Dendritic cell treated with granulocyte-macrophage colony-stimulating factor and Interleukin-4, amounts not matched to agents 40 ng/mL and 50 ng/mL, for 4 days (primary cell): Measurements from ENCODE around the gene ANAPC2.

Experiments
- H3K27ac Mint-ChIP-seq: one replicate; pipeline ENCODE4 v1.8.0; 2022; ENCODE audit warnings: mild to moderate bottlenecking, mixed read lengths
- H3K27me3 Mint-ChIP-seq: one replicate; pipeline ENCODE4 v1.8.0; 2022; ENCODE audit warnings: mild to moderate bottlenecking, mixed read lengths
- H3K36me3 Mint-ChIP-seq: one replicate; pipeline ENCODE4 v1.8.0; 2022; ENCODE audit warnings: low read depth, mixed read lengths
- H3K4me1 Mint-ChIP-seq: one replicate; pipeline ENCODE4 v1.8.0; 2022; ENCODE audit warnings: low read depth, mixed read lengths
- H3K4me3 Mint-ChIP-seq: one replicate; pipeline ENCODE4 v1.8.0; 2022; ENCODE audit warnings: mild to moderate bottlenecking, moderate library complexity, mixed read lengths
- H3K9me3 Mint-ChIP-seq: one replicate; pipeline ENCODE4 v1.8.0; 2022; ENCODE audit warnings: mixed read lengths
- intact Hi-C: fragments of 100-400 bp; cut with micrococcal nuclease; formaldehyde crosslinking; loops from one replicate; pipeline ENCODE4 v1.15.0; 2022

The ANAPC2 gene

GRCh38 chr9:137174722-137175293 lies 13.6 kb downstream of the ANAPC2 start:
- no peak overlapping the region for H3K4me3 Mint-ChIP-seq
- no peak overlapping the region for H3K27ac Mint-ChIP-seq
- H3K36me3 Mint-ChIP-seq = peaks cover 30% of the 10 kb centered on the region
- no peaks in the 10 kb centered on the region for H3K9me3 Mint-ChIP-seq
- peaks cover 42% of the 10 kb centered on the region for H3K27me3 Mint-ChIP-seq
- peaks cover 8% of the 10 kb centered on the region for H3K4me1 Mint-ChIP-seq
- intact Hi-C loops = loop anchor here (10.0 kb wide), 1 partner anchor 50 kb away; no protein-coding TSS in a partner anchor

DNA sequence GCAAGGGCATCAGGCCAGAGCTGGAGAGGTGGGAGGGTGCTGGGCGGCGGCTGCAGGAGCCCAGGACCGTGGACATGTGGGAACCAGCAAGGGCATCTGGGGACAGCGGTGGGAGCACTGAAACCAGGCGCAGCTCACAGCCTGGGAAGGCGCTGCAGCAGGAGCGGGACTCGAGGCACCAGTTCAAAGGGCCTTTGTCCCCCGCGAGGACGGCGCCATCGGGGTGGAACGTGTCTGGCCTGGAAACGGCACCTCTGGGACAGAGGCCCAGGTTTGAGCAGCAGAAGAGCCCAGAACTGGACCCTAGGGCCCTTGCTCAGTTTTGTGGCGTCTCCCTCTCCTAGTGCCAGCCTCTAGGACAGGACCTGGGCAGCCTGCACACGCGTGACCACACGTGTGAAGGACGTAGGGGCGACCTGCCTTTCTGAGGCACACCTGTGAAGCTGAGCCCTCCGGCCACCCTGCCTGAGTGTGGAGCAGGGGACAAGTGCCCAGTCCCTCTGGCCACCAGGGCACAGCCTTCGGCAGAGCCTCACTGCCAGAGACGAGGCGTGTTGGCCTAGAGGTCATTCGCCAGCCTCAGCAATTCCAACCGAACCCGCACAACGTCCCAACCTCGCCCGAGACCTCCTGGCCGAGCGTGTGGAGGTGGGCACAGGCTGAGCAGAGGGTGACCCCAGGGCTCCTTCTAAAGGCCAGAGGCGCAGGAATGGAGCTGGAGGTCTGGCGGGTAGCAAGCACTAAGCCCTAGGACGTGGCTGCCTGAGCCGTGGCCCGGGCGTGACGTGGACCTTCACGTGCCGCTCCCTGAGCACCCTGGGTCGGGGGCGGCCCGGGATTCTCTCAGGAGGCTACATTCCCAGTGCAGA lies 14.3 kb downstream of the ANAPC2 start:
- peaks cover 45% of the 10 kb centered on the region for H3K27me3 Mint-ChIP-seq
- H3K36me3 Mint-ChIP-seq = peaks cover 22% of the 10 kb centered on the region
- peaks cover 8% of the 10 kb centered on the region for H3K4me1 Mint-ChIP-seq
- intact Hi-C loops = loop anchor here (10.0 kb wide), 1 partner anchor 49 kb away; no protein-coding TSS in a partner anchor
- H3K27ac Mint-ChIP-seq = no peak overlapping the region
- H3K4me3 Mint-ChIP-seq = no peak overlapping the region
- H3K9me3 Mint-ChIP-seq = no peaks in the 10 kb centered on the region

DNA sequence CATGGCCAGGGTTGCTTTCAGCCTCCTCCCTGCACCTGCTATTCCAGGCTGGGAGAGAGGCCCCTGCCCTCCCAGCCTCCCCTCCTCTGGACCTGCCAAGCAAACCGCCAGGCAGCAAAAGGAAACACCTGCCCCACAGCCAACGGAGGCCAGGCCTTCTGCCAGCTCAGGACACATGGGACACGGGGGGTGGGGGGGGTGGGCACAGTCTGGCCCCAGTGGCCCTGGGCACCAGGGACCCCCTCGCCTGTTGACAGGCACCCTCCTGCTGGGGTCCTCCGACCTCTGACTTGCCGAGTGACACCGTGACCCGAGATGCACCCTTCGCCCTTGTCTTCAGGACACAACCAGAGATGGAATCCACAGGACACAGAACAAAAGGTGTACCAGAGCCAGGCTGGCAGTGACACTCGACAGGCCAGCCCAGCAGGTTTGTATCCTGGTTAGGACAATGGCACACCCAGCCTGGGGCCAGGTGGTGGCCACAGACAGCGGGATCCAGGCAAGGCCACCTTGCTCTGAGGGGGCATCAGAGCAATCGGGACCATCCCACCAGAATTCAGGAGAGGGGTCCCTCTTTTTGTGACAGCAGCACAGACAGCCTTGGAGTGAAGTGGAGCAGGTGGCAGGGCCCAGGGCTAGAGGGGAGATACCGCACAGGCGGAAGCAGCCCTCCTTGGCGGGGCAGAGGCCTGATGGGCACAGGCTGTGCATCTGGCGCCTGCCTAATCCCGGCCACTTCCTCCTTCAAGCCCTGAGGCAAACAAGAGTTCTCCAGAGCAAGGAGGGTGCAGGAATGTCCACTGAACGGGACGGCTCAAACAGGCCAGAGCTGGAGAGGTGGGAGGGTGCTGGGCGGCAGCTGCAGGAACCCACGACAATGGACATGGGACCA lies 15.2 kb downstream of the ANAPC2 start:
- intact Hi-C loops = loop anchor here (10.0 kb wide), 1 partner anchor 48 kb away; no protein-coding TSS in a partner anchor
- peaks cover 8% of the 10 kb centered on the region for H3K4me1 Mint-ChIP-seq
- peaks cover 13% of the 10 kb centered on the region for H3K36me3 Mint-ChIP-seq
- no peaks in the 10 kb centered on the region for H3K9me3 Mint-ChIP-seq
- H3K27ac Mint-ChIP-seq = no peak overlapping the region
- peaks cover 53% of the 10 kb centered on the region for H3K27me3 Mint-ChIP-seq
- no peak overlapping the region for H3K4me3 Mint-ChIP-seq

GRCh38 chr9:137171149-137171900 lies 17.0 kb downstream of the ANAPC2 start:
- Mint-ChIP-seq H3K27me3 (peaks cover 69% of the 10 kb centered on the region), H3K9me3 (no peaks in the 10 kb centered on the region), H3K27ac (no peak overlapping the region), H3K4me1 (peaks cover 8% of the 10 kb centered on the region), H3K36me3 (no peaks in the 10 kb centered on the region), H3K4me3 (no peak overlapping the region)
- intact Hi-C loops = loop anchor here (10.0 kb wide), 1 partner anchor 47 kb away; no protein-coding TSS in a partner anchor

DNA sequence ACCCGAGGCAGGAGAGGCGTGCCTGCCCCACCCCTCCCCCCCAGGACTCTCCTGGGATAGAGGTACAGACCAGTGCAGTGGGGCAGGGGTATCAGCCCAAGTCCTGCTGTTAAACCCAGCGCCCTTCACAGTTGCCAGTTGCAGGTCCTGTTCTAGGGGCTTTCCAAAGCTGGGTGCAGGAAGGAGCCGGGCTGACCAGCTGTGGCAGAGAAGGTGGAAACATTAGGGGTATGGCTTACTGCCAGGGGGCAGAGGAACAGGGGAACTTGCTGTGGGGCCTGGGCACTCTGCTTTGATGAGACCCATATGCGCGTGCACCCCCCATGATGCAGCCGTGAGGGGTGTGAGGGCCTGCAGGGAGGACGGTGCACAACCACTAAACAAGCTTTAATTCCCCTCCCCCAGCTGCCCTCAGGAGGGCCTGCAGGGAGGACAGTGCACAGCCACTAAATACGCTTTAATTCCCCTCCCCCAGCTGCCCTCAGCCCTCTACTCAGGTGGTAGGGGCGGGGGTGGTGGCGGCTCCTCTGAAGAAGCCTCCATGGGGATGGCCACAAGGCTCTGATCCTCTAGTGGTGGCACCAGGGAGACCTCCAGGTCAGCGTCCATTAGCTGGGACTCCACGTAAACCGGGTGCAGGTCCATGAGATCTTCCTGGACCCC lies 17.7 kb downstream of the ANAPC2 start:
- Mint-ChIP-seq H3K4me1 (peaks cover 8% of the 10 kb centered on the region), H3K9me3 (no peaks in the 10 kb centered on the region), H3K27me3 (peaks cover 74% of the 10 kb centered on the region), H3K36me3 (no peaks in the 10 kb centered on the region), H3K4me3 (no peak overlapping the region), H3K27ac (no peak overlapping the region)
- intact Hi-C loops = loop anchor here (10.0 kb wide), 1 partner anchor 46 kb away; no protein-coding TSS in a partner anchor

GRCh38 chr9:137169896-137170358 lies 18.4 kb downstream of the ANAPC2 start, which contains the start of gene LRRC26:
LRRC26 (minus strand) TSS chr9:137170051; CDS start chr9:137169943, 108 bp downstream.
- no peak within 1 kb of the TSS for H3K4me3 Mint-ChIP-seq
- intact Hi-C loops = loop anchor here (10.0 kb wide), 1 partner anchor 45 kb away; no protein-coding TSS in a partner anchor

DNA sequence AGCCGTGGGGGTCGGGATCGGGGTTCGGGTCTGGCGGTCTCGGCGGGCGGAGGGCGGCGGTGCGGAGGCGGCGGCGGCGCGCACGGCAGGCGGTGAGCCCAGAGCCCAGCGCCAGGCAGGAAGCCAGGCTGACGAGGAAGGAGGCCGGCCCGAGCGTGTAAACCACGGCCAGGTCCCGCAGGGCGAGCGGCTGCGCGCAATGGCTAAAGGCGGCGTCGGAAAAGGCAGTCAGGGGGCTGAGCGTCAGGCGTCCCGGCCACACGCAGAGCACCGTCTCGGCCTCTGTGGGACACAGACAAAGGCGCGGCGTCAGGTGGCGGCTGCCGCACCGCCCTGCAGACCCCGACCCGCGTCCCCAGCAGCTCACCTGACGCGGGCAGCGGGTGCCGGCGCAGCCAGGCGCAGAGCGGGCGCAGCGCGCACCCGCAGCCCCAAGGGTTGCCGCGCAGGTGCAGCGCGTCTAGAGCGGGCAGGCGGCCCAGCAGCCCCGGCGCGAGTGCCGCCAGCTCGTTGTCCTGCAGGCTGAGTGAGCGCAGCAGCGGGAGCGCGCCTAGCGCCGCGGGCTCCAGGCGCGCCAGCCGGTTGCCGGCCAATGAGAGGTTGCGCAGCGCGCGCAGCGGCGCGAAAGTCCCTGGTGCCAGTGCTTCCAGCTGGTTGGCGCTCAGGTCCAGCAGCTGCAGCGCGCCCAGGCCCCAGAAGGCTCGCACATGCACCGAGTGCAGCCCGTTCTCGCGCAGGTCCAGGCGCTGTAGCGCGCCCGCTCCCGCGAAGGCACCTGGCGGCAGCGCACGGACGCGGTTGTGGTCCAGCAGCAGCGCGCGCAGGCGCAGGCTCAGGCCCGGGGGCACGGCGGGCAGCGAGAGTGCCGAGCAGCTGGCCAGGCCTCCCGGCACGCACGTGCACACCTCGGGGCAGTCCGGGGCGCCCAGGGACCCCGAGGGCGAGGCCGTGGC lies 19.2 kb downstream of the ANAPC2 start:
- Mint-ChIP-seq H3K4me3 (no peak overlapping the region), H3K27ac (no peak overlapping the region), H3K4me1 (peaks cover 8% of the 10 kb centered on the region), H3K27me3 (peaks cover 88% of the 10 kb centered on the region), H3K9me3 (no peaks in the 10 kb centered on the region), H3K36me3 (no peaks in the 10 kb centered on the region)
- intact Hi-C loops = no loop called here

More at GRCh38 chr9:137169896-137170358, 18.4 kb downstream of the ANAPC2 start, which contains the start of gene LRRC26:
- Mint-ChIP-seq H3K4me1 (peaks cover 8% of the 10 kb centered on the region), H3K27me3 (peaks cover 81% of the 10 kb centered on the region), H3K27ac (no peak within 1 kb of the TSS), H3K9me3 (no peaks in the 10 kb centered on the region), H3K36me3 (no peaks in the 10 kb centered on the region)

DNA sequence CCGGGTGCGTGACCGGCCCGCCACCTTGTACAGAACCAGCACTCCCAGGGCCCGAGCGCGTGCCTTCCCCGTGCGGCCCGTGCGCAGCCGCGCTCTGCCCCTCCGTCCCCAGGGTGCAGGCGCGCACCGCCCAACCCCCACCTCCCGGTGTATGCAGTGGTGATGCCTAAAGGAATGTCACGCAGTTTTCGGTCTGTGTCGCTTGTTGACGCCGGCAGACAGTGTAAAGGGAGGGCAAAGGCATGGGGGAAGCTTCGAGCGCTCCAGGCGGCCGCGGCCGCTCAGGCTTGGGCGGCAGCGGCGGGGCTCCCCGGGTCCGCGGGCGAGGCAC lies 19.8 kb downstream of the ANAPC2 start:
- intact Hi-C loops = no loop called here
- Mint-ChIP-seq H3K4me1 (peaks cover 8% of the 10 kb centered on the region), H3K4me3 (no peak overlapping the region), H3K36me3 (no peaks in the 10 kb centered on the region), H3K27ac (no peak overlapping the region), H3K9me3 (no peaks in the 10 kb centered on the region), H3K27me3 (peaks cover 90% of the 10 kb centered on the region)

- Mint-ChIP-seq H3K4me3 (no peak overlapping the region), H3K27ac (no peak overlapping the region), H3K27me3 (peaks cover 90% of the 10 kb centered on the region), H3K4me1 (peaks cover 8% of the 10 kb centered on the region), H3K36me3 (no peaks in the 10 kb centered on the region), H3K9me3 (no peaks in the 10 kb centered on the region)
- intact Hi-C loops = no loop called here
Observed at GRCh38 chr9:137167747-137168572, 20.4 kb downstream of the ANAPC2 start.

DNA sequence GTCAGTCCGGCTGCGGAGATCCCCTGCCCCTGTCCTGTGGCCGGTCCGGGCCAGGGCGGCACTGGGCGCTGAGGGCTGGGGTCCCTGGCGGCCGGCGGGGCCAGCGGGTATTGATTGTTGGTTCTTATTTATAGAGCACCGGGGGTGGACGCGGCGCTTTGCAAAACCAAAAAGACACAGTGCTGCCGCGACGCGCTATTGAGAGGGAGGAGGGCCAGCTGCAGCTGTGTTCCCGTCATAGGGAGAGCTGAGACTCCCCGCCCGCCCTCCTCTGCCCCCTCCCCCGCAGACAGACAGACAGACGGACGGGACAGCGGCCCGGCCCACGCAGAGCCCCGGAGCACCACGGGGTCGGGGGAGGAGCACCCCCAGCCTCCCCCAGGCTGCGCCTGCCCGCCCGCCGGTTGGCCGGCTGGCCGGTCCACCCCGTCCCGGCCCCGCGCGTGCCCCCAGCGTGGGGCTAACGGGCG lies 21.0 kb downstream of the ANAPC2 start:
- peaks cover 8% of the 10 kb centered on the region for H3K4me1 Mint-ChIP-seq
- peaks cover 90% of the 10 kb centered on the region for H3K27me3 Mint-ChIP-seq
- intact Hi-C loops = no loop called here
- H3K27ac Mint-ChIP-seq = no peak overlapping the region
- H3K4me3 Mint-ChIP-seq = no peak overlapping the region
- no peaks in the 10 kb centered on the region for H3K9me3 Mint-ChIP-seq
- no peaks in the 10 kb centered on the region for H3K36me3 Mint-ChIP-seq
